ENCODE measurements around the gene UBXN1.

GRCh38 chr11:62671608-62672389 lies 7.1 kb downstream of the UBXN1 start, which contains the start of the genes LBHD1 and UQCC3:
- TF ChIP-seq SPI1 (IDR thresholded peaks at IDR 0.05; ENCODE audit: borderline replicate concordance, low read depth) (no peak), CTCF (IDR thresholded peaks at IDR 0.05; ENCODE audit: insufficient read depth, low read length) (no peak)
